ENCODE measurements around the gene RNF180.

The RNF180 gene

GRCh38 chr5:64315778-64316177 is 150.1 kb downstream of the RNF180 start:
- no peak for ATAC-seq
- TF ChIP-seq PPARA (CRISPR knock-in tag; IDR thresholded peaks at IDR 0.05; ENCODE audit: borderline replicate concordance) (no peak), PATZ1 (CRISPR knock-in tag; IDR thresholded peaks at IDR 0.05; ENCODE audit: borderline replicate concordance) (no peak), ESRRG (CRISPR knock-in tag; IDR thresholded peaks at IDR 0.05) (no peak), CREB5 (CRISPR knock-in tag; IDR thresholded peaks at IDR 0.05; ENCODE audit: low read depth) (no peak), OSR1 (CRISPR knock-in tag; IDR thresholded peaks at IDR 0.05) (no peak), ZNF8 (CRISPR knock-in tag; IDR thresholded peaks at IDR 0.05) (no peak), POU6F1 (CRISPR knock-in tag; IDR thresholded peaks at IDR 0.05; ENCODE audit: borderline replicate concordance, low read depth) (no peak), CSRNP3 (CRISPR knock-in tag; IDR thresholded peaks at IDR 0.05) (no peak), ZC3H10 (CRISPR knock-in tag; IDR thresholded peaks at IDR 0.05) (no peak), ARNTL (CRISPR knock-in tag; IDR thresholded peaks at IDR 0.05; ENCODE audit: borderline replicate concordance, low read depth) (no peak), GLIS3 (CRISPR knock-in tag; IDR thresholded peaks at IDR 0.05) (no peak), TCF4 (CRISPR knock-in tag; IDR thresholded peaks at IDR 0.05; ENCODE audit: borderline replicate concordance) (no peak), SNAI2 (CRISPR knock-in tag; IDR thresholded peaks at IDR 0.05) (no peak), ZFP30 (CRISPR knock-in tag; IDR thresholded peaks at IDR 0.05) (no peak), TOX (CRISPR knock-in tag; IDR thresholded peaks at IDR 0.05; ENCODE audit: borderline replicate concordance) (no peak), CSDC2 (CRISPR knock-in tag; IDR thresholded peaks at IDR 0.05) (no peak), ZFP3 (CRISPR knock-in tag; IDR thresholded peaks at IDR 0.05) (no peak), ISL1 (CRISPR knock-in tag; IDR thresholded peaks at IDR 0.05) (no peak), ZNF565 (CRISPR knock-in tag; conservative IDR thresholded peaks at IDR 0.05; ENCODE audit: low read depth) (no peak)

- ATAC-seq: no peak
- no peak for TF ChIP-seq GLIS3 (CRISPR knock-in tag; IDR thresholded peaks at IDR 0.05)
- TF ChIP-seq POU6F1 (CRISPR knock-in tag; IDR thresholded peaks at IDR 0.05; ENCODE audit: borderline replicate concordance, low read depth): no peak
- TF ChIP-seq ZNF70 (CRISPR knock-in tag; IDR thresholded peaks at IDR 0.05): no peak
- TF ChIP-seq RARB (CRISPR knock-in tag; IDR thresholded peaks at IDR 0.05): no peak
Measured at GRCh38 chr5:64318175-64318574, 152.5 kb downstream of the RNF180 start.

GRCh38 chr5:64323591-64323990 is 157.9 kb downstream of the RNF180 start:
- ATAC-seq: no peak
- no peak for TF ChIP-seq PPARA (CRISPR knock-in tag; IDR thresholded peaks at IDR 0.05; ENCODE audit: borderline replicate concordance)
- TF ChIP-seq ISL1 (CRISPR knock-in tag; IDR thresholded peaks at IDR 0.05): no peak
- no peak for TF ChIP-seq ARNTL (CRISPR knock-in tag; IDR thresholded peaks at IDR 0.05; ENCODE audit: borderline replicate concordance, low read depth)
- TF ChIP-seq TSHZ2 (CRISPR knock-in tag; IDR thresholded peaks at IDR 0.05): no peak
- TF ChIP-seq ZNF70 (CRISPR knock-in tag; IDR thresholded peaks at IDR 0.05): no peak
- TF ChIP-seq GLIS3 (CRISPR knock-in tag; IDR thresholded peaks at IDR 0.05): no peak
- TF ChIP-seq ZNF565 (CRISPR knock-in tag; conservative IDR thresholded peaks at IDR 0.05; ENCODE audit: low read depth): no peak
- no peak for TF ChIP-seq OSR1 (CRISPR knock-in tag; IDR thresholded peaks at IDR 0.05)
- TF ChIP-seq CSDC2 (CRISPR knock-in tag; IDR thresholded peaks at IDR 0.05): no peak
- TF ChIP-seq ZFP30 (CRISPR knock-in tag; IDR thresholded peaks at IDR 0.05): no peak
- no peak for TF ChIP-seq BACH2 (CRISPR knock-in tag; IDR thresholded peaks at IDR 0.05; ENCODE audit: borderline replicate concordance)
